ENCODE measurements around the gene INAFM1.
A peak's percentile ranks its signal among the peaks of the same experiment; 100 is the strongest.
"Not testable (repeated sequence)": the region's sequence is repeated elsewhere in the genome, so short reads cannot be mapped to it uniquely, and the experiment has no call there.

INAFM1 gene

GRCh38 chr19:47243364-47243775, 31.3 kb upstream of the INAFM1 start:
- no peak for TF ChIP-seq CTCF (conservative IDR thresholded peaks at IDR 0.05; ENCODE audit: low read depth, low read length)
- no peak for DNase-seq (ENCODE audit: low read depth)
- H3K4me3 ChIP-seq (ENCODE audit: low read length), result peak overlapping the region; percentile 30

GRCh38 chr19:47243776-47244547, 30.7 kb upstream of the INAFM1 start:
- TF ChIP-seq CTCF (conservative IDR thresholded peaks at IDR 0.05; ENCODE audit: low read depth, low read length), result peak; percentile 89

GRCh38 chr19:47247308-47247990, 27.2 kb upstream of the INAFM1 start:
- TF ChIP-seq CTCF (conservative IDR thresholded peaks at IDR 0.05; ENCODE audit: low read depth, low read length), result peak; percentile 92
- H3K4me3 ChIP-seq (ENCODE audit: low read length), result no peak overlapping the region
- no peak for DNase-seq (ENCODE audit: low read depth)

More at GRCh38 chr19:47243776-47244547, 30.7 kb upstream of the INAFM1 start:
- peak overlapping the region; percentile 33 for H3K4me3 ChIP-seq (ENCODE audit: low read length)
- DNase-seq (ENCODE audit: low read depth), result peak; percentile 79

DNA sequence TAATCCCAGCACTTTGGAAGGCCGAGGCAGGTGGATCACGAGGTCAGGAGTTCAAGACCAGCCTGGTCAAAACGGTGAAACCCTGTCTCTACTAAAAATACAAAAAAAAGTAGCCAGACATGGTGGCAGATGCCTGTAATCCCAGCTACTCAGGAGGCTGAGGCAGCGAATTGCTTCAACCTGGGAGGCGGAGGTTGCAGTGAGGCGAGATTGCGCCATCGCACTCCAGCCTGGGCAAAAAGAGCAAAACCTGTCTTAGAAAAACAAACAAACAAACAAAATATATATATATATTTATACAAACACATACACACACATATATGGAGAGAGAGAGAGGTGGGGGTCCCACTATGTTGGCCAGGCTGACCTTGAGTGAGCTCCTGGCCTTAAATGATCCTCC, 21.7 kb upstream of the INAFM1 start:
- not testable (repeated sequence) for DNase-seq (ENCODE audit: low read depth)

DNA sequence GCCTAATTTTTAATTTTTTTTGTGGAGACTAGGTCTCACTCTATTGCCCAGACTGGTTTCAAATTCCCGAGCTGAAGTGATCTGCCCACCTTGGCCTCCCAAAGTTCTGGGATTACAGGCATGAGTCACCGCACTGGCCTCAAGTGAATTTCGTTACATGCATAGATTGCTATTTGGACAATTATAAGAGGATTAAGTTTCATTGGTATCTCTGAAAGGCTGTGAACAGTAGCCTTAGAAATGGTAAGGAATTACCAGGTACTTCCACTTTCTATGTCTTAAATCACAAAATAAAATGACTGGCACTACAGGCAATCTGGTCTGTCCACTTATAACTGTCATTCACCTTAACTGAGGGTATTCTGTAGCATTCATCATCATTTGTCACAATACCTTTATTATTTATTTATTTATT, 21.2 kb upstream of the INAFM1 start:
- no peak overlapping the region for H3K4me3 ChIP-seq (ENCODE audit: low read length)
- TF ChIP-seq CTCF (conservative IDR thresholded peaks at IDR 0.05; ENCODE audit: low read depth, low read length), result no peak
- DNase-seq (ENCODE audit: low read depth), result peak; percentile 91

More for the DNA sequence above, 21.7 kb upstream of the INAFM1 start:
- not testable (repeated sequence) for H3K4me3 ChIP-seq (ENCODE audit: low read length)

- DNase-seq (ENCODE audit: low read depth), result no peak
- no peak for TF ChIP-seq CTCF (conservative IDR thresholded peaks at IDR 0.05; ENCODE audit: low read depth, low read length)
- H3K4me3 ChIP-seq (ENCODE audit: low read length), result no peak overlapping the region
Observed at GRCh38 chr19:47253970-47254369, 20.7 kb upstream of the INAFM1 start.

- DNase-seq (ENCODE audit: low read depth), result peak; percentile 85
- TF ChIP-seq CTCF (conservative IDR thresholded peaks at IDR 0.05; ENCODE audit: low read depth, low read length), result no peak
Observed at GRCh38 chr19:47255879-47256692, 18.6 kb upstream of the INAFM1 start, which contains the start of gene CCDC9. Gene CCDC9, plus strand, starts transcription at chr19:47256525. Its CDS starts 1,876 bp downstream, at chr19:47258401.

More at GRCh38 chr19:47255879-47256692, 18.6 kb upstream of the INAFM1 start, which contains the start of gene CCDC9:
- peak within 1 kb of the TSS; percentile 69 for H3K4me3 ChIP-seq (ENCODE audit: low read length)

All from retinal pigment epithelial cell (primary cell).